Left renal pelvis (tissue), 4 donors: ENCODE data around the gene SYNDIG1. TPM values are rescaled to one million over a fixed set of nuclear protein-coding genes. Genes with fewer than 3 reads are reported as not detected.
"Not testable (repeated sequence)": the region's sequence is repeated elsewhere in the genome, so short reads cannot be mapped to it uniquely, and the experiment has no call there.

ENCODE experiments used
- DNase-seq, 4 donors: peaks; one replicate each; pipeline ENCODE4 v3.0.0-alpha.2; 2013; ENCODE audit warnings: low read depth in 4 of 4, low spot score in 3 of 4
- polyA plus RNA-seq, 4 donors: library from polyadenylated mRNA; unstranded; fragments of 120-200 nt; gene quantifications; one replicate each; pipeline ENCODE4 v1.2.1, GENCODE V29; 2013; ENCODE audit not compliant: insufficient read length in 4 of 4

SYNDIG1 gene
- polyA plus RNA-seq, 4 donors: 1.4 to 9.3 (median 8.8) TPM

DNA sequence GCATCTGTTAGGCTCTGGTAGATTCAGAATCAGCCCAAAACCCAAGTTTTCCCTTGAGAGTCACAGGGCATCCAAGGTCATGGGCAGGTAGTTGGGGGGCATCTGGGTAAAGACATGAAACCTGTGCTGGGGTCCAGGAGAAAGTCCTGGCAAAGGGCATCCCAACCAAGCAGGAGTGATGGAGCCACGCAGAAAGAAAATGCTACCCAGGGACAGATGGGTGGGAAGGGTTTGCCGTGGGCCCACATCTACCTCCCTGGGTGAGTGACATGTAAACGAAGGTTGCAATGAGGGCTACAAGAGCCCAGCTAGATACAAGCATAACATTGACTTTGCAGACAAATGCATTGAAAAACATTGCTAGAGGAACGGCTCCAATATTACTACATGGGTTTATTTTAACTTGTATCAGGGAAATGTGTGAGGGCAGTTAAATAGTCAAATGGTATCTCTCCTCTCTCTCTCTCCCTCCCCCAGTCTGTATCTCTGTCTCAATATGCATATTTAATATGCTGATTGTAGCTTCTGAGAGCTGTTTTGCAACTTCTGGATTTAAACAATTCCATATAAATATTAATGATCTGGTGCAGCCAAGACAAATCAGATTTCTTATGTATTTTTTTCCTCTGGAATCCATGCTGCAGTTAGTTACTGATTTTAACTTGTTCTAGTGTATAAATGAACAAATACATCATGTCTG lies 135.7 kb downstream of the SYNDIG1 start:
- DNase-seq: no peak

DNA sequence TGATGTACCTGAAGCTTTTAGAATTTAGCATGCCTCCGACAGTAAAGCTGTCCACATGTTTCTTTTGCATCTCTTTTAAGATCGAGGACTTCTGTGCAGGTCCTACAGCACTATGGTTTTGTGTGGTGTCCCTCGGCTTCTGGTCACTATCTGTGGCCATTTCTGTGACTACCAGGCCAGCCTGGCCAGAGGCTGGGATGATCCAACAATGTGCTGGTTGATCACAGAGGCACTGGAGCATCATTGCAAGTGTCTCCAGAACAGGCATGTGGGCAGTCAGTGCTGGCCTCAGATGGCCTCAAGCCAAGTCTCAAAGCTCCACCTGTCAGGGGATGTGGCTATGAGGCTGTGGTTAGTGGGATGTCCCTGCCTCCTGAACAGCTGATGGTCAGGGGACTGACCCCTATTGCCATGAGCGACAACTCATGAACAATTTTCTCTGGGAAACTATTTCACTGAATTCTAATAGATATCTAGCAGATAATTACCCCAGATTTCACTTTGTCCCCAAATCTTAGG lies 136.6 kb downstream of the SYNDIG1 start:
- DNase-seq: no peak

DNA sequence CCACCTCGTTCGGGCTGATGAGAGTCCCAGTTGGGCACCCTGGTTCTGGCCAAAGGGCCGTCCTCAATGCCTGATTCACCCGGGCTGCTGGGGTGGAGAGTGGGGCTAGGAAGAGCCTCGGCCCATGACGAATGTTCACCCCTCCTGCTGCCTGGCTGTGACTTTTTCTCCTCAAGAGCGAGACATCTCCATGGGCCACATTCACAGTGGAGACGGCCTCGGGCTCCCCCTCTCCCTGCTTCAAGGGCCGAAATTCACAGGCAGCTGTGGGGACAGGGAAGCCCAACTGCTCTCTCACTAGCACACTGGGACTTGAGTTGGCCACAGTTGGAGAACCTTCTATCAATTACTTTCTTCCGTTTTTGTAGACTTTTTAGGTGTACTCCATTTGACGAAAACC lies 138.0 kb downstream of the SYNDIG1 start:
- no peak for DNase-seq

DNA sequence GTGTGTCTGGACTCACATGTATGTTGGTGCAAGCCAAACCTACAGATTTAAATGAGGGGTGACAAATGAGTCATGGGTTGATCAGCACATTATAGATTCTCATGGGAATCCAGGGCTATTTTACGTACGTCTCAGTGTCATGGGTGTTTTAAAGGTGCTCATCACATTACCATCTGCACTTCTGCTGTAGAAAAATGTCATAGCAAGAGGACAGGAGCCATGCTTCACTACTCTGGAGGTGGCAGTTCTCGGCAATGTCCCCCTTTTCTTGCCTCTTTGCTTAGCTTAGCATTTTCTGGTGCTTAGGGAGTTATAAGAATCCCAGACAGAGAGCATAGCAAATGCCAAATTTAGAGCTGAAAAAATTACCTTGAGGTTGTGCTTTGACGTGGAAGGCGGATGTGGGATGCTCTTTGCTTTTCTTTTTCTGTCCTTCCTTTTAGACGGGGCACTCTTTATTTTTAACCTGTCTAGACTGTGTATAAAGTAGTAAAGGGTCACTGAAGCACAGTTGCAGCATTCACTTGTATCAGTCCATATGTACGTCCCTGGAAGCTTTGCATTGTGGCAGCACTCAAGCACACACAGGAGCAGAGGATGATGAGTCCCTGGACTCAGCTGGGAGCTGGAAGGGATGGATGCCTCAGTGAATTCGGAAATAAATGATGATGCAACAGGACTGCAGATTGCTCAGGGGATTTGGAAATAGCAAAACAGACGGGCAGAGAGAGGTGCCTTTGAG lies 139.7 kb downstream of the SYNDIG1 start:
- DNase-seq: no peak

DNA sequence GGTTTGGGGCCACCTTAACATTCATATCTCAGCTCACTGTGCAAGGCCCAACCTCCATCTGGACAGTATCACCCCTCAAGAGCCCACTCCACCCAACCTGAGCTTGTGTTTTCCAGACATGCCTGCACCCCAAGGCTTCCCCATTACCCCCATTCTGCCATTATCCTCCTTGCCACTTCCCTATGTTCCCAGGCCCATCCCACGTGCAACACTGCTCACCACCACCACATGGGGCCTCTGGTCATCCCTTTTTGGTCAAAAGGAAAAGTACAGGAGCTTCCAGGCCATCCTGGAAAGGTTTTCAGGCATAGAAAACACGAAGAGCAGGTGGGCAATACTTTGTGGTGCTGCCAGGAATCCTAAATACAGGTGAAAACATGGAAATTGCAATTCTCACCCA lies 140.3 kb downstream of the SYNDIG1 start:
- DNase-seq: no peak

DNA sequence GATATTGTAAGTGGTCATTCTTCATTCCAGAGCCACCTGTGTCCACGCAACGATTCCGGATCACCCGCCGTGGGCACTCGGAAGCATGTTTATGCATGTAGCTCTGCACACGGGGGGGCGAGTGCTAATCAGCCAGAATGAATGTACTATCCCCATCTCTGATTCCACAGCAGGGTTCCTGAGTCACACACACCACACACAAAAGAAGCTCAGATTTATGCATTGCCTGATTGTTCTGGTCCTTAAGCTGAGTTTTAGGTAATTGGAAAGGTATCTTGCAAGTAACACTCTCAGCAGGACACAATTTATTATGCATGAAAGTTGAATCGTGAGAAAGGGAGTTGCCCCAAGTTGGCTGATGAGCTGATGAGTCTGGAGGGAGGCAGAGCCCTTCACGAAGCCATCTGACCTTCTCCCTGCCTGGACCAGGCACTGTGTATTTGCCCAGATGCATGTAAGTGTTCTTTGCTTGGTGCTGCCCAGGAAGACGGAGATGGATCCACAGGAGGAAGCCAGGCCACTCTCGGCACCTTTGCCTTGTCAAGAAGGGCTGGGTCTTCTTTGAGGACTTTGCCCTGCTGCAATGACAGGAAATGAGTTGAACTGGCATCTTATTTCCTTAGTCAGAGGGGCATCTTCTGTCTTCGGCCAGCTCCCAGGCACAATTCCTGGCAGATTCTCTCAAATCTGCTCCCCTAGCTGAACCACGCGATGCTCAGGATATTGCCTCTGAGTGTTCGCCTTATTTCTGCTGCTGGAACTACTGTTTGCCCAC lies 141.1 kb downstream of the SYNDIG1 start:
- no peak for DNase-seq

DNA sequence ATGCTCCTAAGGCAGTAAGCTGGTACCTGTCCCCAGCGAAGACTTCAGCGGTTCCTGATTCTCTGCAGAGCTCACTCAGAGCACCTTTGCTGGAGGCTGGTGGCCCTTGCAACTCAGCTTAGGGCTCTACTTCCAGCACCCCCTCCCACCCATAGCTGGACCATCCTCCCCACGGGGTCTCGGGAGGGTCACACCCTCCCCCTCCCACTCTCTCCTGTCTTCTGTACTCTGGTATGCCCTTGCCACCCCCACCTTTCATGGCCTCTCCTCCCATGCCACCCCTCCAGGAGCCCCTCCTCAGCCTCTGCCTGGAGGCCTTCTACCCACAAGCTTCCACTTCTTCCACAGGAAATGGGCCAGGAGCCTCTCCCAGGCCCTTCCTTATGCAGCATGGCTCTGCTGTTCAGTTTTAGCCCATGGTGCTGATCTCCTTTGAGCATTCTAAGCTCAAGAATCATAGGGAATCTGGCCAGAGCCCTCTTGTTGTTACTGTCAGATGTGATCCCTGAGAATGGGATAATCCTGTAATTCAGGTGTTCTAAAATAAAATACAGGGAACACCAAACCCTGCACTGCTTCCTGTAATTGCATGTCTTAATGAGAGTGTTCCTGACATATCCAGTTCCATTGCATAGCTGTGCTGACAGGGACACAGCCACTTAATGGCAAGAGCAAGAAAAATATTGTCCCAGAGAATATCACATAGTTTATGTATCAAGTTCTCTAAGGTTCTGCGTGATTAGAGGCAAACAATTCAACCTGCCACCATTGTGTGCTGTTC lies 142.1 kb downstream of the SYNDIG1 start:
- no peak for DNase-seq

DNA sequence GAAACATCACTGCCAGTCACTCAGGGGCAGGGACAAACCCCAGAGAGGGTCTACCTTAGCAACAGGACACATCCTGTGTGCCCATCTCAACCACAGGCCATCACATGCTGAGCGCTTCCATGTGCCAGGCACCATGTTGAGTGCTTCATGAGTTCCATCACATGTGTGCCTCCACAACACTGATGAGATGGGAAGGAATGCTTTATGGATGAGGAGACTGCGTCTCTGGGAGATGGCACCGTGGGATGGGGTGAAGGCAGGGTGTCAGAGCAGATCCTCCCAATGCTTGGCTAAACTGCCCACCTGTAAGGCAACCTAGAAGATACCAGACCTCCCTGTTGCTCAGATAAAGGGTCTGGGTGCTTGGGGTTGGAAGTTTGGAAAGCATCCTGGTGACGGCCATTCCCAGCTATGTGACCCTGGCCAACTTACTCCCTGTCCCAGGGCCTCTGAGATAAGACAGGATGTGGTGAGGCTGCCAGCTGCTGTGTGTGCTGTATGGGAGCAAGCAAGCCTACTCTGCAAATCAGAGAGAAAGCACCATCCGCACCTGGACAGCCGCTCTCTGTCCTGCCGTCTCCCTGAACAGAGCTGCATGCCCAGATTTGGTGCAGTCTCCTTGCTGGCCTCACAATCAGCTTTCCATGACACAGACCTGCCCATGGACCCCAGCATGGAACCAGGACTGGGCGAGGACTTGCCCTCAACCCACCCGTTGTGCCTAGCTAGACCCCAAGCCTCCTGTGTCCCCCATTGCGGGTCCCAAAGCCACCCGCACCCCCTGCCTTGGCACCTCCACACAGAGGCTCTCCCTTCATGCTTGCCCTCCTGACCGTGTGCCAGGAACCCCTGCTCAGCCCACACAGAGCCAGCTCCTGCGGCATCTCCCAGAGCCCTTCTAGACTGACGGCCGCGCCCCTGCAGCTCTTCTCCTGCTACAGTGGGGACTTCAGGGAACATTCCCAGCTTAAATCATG lies 143.7 kb downstream of the SYNDIG1 start:
- DNase-seq: no peak

DNA sequence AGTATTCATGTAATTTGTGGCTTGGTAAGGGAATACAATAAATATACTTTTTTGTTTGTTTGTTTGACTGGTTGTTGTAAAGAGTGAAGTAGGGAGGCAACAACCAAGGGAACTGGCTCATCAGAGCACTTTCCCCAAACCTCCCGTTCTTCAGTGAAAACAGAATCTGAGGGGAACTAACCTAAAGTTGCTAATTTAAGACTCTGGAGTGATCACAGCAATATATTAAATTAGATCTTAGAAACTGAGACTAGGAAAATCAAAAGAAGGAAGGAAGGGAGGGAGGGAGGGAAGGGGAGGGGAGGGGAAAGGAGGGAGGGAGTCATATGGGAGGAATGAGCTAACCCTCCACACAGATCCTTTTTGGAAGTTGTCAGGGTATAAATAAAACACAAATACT lies 144.9 kb downstream of the SYNDIG1 start:
- DNase-seq: no peak

DNA sequence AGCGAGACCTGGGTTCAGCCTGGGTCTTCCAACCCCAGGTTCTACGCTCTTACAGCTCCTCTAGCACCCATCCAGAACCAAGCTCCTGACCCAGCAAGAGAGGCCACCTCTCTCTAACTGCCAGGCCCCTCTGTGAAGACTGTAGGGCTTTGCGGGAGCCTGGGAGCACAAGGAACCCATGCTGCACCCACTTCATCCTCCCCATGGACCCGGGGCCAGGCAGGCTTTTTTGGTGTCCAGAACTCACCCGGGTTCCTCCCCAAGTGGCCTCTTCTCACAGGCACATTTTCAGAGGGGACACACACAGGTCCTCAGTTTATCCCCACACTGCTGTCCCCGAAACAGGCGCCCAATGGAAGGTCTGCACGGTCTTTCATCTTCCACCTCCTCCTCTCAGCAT lies 145.9 kb downstream of the SYNDIG1 start:
- no peak for DNase-seq

DNA sequence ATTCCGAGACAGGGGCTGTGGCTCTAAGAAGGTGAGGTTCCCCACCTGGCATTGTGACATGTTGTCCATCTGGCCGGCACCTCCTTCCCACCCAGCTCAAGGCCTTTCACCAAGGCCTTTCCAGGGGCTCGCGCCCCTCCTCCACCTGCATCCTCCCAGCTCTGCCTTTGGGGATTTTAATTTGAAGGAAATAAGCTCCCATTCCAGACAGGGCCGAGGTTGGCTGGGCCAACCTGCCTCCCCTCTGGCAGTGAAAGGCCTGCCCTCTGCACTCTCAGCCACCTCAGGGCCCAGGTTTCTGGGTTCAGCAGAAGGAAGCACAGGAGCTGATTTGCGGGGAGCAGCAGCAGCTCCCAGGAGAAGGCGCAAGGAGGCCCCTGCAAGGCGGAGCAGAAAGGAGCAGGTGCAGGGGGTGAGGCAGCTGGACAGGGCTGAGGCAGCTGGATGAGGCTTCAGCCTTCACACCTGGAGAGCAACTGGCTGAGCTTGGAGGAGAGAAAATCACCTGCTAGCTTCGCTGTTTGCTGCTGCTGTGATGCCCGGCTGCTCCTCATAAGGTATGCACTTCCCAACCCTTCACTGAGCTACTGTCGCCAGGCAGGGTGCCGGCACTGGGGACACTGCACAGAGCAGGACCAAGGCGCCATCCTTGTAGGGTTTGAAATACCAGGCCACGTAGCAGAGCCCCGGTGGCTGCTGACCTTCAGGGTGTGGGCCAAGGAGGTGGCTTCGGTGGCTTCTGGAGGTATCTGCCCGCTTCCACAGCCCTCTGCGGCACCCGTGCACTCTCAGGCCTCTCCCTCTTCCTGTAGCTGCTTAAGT lies 147.0 kb downstream of the SYNDIG1 start:
- DNase-seq: no peak

DNA sequence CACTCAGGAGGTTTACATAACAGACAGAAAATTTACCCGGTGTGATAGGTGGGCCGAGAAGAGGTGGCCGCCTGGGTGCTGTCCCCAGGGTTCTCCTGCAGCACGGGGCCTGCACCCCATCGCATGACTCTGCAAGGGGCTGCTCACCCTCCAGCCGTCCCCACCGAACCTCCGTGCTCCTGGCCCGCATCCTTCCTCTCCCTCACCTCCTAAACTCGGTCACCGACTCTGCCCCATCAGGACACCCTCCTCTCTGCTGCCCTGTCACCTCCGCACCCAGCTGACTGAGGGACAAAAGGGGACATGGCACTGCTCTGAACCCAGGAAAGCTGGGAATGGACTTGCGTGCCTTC lies 147.6 kb downstream of the SYNDIG1 start:
- DNase-seq: no peak

DNA sequence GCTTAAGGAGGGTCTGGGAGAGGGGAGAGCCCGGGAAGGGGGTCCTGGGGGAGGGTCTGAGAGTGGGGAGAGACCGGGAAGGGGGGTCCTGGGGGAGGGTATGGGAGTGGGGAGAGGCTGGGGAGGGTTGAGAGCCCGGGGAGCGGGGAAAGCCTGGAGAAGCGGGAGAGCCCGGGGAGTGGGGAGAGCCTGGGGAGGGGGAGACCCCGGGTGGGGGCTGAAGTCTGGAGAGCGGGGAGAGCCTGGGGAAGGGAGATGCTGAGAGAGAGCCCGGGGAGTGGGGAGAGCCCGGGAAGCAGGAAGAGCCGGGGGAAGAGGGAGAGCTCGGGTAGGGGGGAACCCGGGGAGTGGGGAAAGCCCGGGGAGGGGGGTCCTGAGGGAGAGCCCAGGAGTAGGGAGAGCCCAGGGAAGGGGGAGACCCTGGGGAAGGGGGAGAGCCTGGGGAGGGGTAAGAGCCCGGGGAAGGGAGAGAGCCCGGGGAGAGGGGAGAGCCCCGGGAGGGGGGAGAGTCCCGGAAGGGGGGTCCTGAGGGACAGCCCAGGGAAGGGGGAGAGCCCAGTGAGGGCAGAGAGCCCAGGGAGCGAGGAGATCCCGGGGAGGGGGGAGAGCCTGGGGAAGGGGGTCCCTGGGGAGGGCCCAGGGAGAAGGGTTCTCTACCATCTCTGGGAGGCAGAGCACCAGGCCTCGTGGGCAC lies 148.5 kb downstream of the SYNDIG1 start:
- no peak for DNase-seq

DNA sequence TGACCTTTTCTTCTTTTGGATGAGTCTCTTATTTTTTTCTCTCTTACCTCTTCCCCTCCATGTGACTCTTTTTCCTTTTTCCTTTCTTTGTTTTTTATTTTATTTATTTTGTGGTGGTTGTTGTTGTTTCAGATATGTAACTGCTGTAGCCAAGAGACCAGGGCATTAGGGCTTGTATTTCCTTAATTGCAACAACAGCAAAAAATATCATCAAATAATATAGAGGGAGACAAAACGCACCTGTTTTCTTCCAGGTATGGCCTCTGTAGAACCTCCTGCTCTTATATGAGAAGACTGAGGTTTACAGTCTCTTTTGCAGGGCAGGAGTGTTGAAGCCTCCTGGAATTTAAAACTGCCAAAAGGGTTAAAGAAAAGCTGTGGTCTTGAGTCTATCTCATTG lies 149.3 kb downstream of the SYNDIG1 start:
- DNase-seq: no peak

DNA sequence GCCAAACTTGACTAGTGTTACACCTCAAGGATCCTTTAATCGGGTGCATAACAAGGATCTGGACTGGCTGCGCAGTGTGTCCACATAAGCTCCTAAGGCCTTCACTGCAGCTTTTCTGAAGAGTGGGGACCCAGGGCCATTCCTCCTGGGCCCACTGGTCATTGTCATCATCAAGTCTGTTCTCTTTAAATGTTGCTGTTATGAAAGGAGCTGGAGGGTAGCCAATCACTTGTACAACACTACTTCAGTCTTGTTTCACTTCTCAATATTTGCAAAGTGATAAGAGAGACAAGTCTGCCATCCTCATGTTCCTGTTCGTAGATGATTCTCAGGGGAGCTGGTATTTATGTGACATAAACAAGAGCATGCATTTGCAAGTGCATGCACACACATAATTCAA lies 149.8 kb downstream of the SYNDIG1 start:
- DNase-seq: no peak

DNA sequence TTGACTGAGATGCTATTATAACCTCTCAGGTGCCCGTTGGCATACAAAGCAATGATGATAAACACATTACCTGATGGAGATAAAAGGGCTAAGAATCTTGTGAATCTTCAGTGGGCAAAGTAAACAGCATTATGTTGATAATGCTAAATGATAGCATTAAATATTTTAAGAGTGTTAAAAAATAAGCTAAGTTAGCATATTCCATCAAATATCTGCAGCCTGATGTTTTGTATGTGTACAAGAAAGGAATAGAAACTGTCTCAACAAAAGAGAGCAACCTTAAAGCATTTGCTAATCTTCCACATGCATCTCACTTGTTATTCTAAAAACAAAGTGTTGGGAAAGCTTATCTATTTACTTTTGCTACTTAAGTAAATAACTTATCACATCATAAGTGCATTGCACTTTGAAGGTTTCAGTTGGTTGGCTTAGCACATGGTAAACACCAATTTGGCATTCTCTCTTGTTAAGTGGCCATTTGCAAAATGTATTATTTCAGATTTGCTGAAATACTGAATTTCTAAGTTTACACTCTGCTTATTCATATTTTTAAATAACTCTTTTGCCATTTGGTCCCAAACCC lies 151.6 kb downstream of the SYNDIG1 start:
- no peak for DNase-seq

DNA sequence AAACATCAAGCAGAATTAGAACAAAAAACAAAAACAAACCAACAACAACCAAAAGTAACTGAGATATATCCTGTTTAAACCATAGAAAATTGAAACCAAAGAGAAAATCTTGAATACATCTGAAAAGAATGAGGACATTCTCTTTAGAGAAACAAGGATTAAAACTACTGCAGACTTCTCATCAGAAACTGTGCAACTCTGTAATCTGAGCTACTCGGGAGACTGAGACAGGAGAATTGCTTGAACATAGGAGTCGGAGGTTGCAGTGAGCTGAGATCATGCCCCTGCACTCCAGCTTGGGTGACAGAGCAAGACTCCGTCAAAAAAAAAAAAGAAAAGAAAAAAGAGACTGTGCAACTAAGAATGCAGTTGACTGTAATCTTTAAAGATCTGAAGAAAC lies 153.4 kb downstream of the SYNDIG1 start:
- no peak for DNase-seq

DNA sequence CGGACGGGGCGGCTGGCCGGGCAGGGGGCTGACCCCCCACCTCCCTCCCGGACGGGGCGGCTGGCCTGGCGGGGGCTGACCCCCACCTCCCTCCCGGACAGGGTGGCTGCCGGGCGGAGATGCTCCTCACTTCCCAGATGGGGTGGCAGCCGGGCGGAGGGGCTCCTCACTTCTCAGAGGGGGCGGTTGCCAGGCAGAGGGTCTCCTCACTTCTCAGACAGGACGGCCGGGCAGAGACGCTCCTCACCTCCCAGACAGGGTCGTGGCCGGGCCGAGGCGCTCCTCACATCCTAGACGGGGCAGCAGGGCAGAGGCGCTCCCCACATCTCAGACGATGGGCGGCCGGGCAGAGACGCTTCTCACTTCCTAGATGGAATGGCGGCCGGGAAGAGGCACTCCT lies 156.7 kb downstream of the SYNDIG1 start:
- not testable (repeated sequence) for DNase-seq
